ENCODE measurements around the gene ARHGAP9.

DNA sequence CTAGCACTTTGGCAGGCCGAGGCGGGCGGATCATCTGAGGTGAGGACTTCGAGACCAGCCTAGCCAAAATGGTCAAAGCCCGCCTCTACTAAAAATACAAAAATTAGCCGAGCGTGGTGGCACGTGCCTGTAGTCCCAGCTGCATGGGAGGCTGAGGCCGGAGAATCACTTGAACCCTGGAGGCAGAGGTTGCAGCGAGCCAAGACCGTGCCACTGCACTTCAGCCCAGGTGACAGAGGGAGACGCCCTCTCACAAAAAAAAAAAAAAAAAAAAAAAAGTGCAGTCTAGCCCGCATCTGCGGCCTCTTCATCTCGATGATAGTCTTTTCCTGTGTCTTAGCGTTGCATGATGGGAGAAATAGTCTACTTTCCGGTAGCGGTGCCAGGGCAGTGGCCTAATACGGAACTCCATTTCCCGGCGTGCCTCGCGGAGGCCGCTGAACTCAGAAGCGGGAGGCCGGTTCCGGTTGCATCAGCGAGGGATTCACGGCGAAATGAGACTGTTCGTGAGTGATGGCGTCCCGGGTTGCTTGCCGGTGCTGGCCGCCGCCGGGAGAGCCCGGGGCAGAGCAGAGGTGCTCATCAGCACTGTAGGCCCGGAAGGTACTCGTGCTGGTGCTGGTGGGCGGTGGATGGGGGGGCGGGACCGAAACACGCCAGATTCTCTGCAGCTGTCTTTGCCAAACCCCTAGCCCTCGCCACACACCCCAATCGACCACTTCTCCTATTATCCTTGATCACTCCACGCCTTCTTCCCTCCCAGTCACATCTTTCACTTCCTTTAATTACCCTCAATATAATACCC is 8.1 kb upstream of the ARHGAP9 start, which contains the start of gene MARS1:
- TF ChIP-seq, protein P1, sequence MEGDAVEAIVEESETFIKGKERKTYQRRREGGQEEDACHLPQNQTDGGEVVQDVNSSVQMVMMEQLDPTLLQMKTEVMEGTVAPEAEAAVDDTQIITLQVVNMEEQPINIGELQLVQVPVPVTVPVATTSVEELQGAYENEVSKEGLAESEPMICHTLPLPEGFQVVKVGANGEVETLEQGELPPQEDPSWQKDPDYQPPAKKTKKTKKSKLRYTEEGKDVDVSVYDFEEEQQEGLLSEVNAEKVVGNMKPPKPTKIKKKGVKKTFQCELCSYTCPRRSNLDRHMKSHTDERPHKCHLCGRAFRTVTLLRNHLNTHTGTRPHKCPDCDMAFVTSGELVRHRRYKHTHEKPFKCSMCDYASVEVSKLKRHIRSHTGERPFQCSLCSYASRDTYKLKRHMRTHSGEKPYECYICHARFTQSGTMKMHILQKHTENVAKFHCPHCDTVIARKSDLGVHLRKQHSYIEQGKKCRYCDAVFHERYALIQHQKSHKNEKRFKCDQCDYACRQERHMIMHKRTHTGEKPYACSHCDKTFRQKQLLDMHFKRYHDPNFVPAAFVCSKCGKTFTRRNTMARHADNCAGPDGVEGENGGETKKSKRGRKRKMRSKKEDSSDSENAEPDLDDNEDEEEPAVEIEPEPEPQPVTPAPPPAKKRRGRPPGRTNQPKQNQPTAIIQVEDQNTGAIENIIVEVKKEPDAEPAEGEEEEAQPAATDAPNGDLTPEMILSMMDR (IDR thresholded peaks at IDR 0.05) = peak in 1 of 12 donors; percentile 17
- peak in 1 of 2 donors; percentile 62 for TF ChIP-seq POLR2A (IDR thresholded peaks at IDR 0.05)
